HepG2 (cell line): ENCODE data around the gene TCERG1L. TPM values are rescaled to one million over a fixed set of nuclear protein-coding genes. Genes with fewer than 3 reads are reported as not detected.

Source experiments
- ATAC-seq: fragments of 200-7000 bp; cut with Tn5 transposase; 3 replicates; pipeline ENCODE4 v1.9.1; 2020; ENCODE audit warnings: mild to moderate bottlenecking, moderate library complexity
- BruUV-seq: library from RNA; stranded (reverse); fragments of 400-500 nt; replicated peaks from 2 replicates; lab custom pipeline; 2021; lab: Mats Ljungman, UMichigan
- CTCF ChIA-PET: fragments of 300-600 bp; formaldehyde crosslinking; extraction: SDS; loops from one replicate; lab custom pipeline; 2021; ENCODE audit warnings: low total read pairs, inconsistent platforms, low intra/inter-chr PET ratio; lab: Yijun Ruan, JAX
- POLR2A ChIA-PET: fragments of 350-600 bp; sonication (Branson Sonifier 250); formaldehyde crosslinking; loops from one replicate; lab custom pipeline; 2020; ENCODE audit warnings: antibody characterized with exemption, inconsistent platforms; lab: Yijun Ruan, JAX
- DNase-seq: peaks from one replicate; pipeline ENCODE4 v3.0.0-alpha.2; 2015; ENCODE audit warnings: low spot score
- FAIRE-seq: peaks from 3 replicates; lab custom pipeline; 2011; peaks lifted over from hg19 to GRCh38; lab: Jason Lieb, UNC
- H2AFZ ChIP-seq: one replicate; pipeline ENCODE4 v1.6.1; 2011; ENCODE audit warnings: low read length, inconsistent platforms
- H3K27ac ChIP-seq: fragments of 300-600 bp; 3 replicates; pipeline ENCODE4 v1.8.0; 2011; ENCODE audit warnings: mixed run types, mild to moderate bottlenecking, mixed read lengths, low read length, inconsistent platforms; ENCODE audit not compliant: insufficient read depth; ENCODE audit errors: extremely low read length
- H3K27me3 ChIP-seq, 2 experiments: fragments of 200-600 bp in 1 of 2; 2 replicates in 1 of 2; 3 replicates in 1 of 2; pipeline versions ENCODE4 v1.6.0 to v1.8.0; 2011; ENCODE audit warnings: low read length in 2 of 2, mild to moderate bottlenecking in 2 of 2, moderate library complexity in 2 of 2, inconsistent platforms in 1 of 2; ENCODE audit not compliant: insufficient read depth in 2 of 2, control insufficient read depth in 1 of 2
- H3K36me3 ChIP-seq, 2 experiments: fragments of 200-600 bp in 1 of 2; replicated peaks in 1 of 2; 2 replicates in 1 of 2; 3 replicates in 1 of 2; pipeline versions ENCODE4 v1.5.1 to v1.8.0; 2011; ENCODE audit warnings: low read length in 2 of 2, inconsistent platforms in 1 of 2; ENCODE audit not compliant: insufficient read depth in 2 of 2, control insufficient read depth in 1 of 2
- H3K4me1 ChIP-seq: 2 replicates; pipeline ENCODE4 v1.5.1; 2012; ENCODE audit warnings: low read length, inconsistent platforms; ENCODE audit not compliant: insufficient read depth
- H3K4me2 ChIP-seq: 2 replicates; pipeline ENCODE4 v1.6.0; 2011; ENCODE audit warnings: low read depth, low read length, inconsistent platforms
- H3K4me3 ChIP-seq, 3 experiments: fragments of 200-600 bp in 1 of 3; sonication (generic), shearing (Covaris generic) in 1 of 3; replicated peaks in 1 of 3; 2 replicates each; pipeline ENCODE4 v1.5.1; 2011 to 2016; ENCODE audit warnings: low read length in 3 of 3, inconsistent platforms in 2 of 3, low read depth in 2 of 3, mild to moderate bottlenecking in 2 of 3, control low read depth in 1 of 3, mixed read lengths in 1 of 3; ENCODE audit not compliant: insufficient read depth in 1 of 3
- H3K79me2 ChIP-seq: one replicate; pipeline ENCODE4 v1.6.1; 2011; ENCODE audit warnings: low read length, inconsistent platforms; ENCODE audit not compliant: insufficient read depth
- H3K9ac ChIP-seq: 2 replicates; pipeline ENCODE4 v1.6.0; 2011; ENCODE audit warnings: mild to moderate bottlenecking, low read depth, low read length, inconsistent platforms; ENCODE audit not compliant: insufficient read depth
- H3K9me3 ChIP-seq: 2 replicates; pipeline ENCODE4 v1.5.1; 2012; ENCODE audit warnings: mild to moderate bottlenecking, low read length
- H4K20me1 ChIP-seq: 2 replicates; pipeline ENCODE4 v1.6.0; 2011; ENCODE audit warnings: inconsistent platforms, mild to moderate bottlenecking, low read length, moderate library complexity; ENCODE audit not compliant: insufficient read depth
- ARID5B ChIP-seq: IDR thresholded peaks from 2 replicates; pipeline ENCODE4 v1.4.0; 2020; ENCODE audit warnings: mild to moderate bottlenecking, missing genetic modification reagents
- GRHL1 ChIP-seq: sonication (generic); formaldehyde crosslinking; conservative IDR thresholded peaks from 2 replicates; pipeline ENCODE4 v1.8.0; 2022; ENCODE audit warnings: missing genetic modification reagents
- RFX1 ChIP-seq: fragments of 450-650 bp; IDR thresholded peaks from 2 replicates; pipeline ENCODE4 v1.6.1; 2017
- STAT6 ChIP-seq: sonication (generic); formaldehyde crosslinking; IDR thresholded peaks from 2 replicates; pipeline ENCODE4 v1.4.0; 2020; ENCODE audit warnings: missing genetic modification reagents, mild to moderate bottlenecking, borderline replicate concordance
- ZBTB26 ChIP-seq: IDR thresholded peaks from 2 replicates; pipeline ENCODE4 v1.6.1; 2016; ENCODE audit warnings: missing compliant biosample characterization, missing genetic modification reagents, borderline replicate concordance
- ZBTB49 ChIP-seq: sonication (generic); formaldehyde crosslinking; IDR thresholded peaks from 2 replicates; pipeline ENCODE4 v1.4.0; 2020; ENCODE audit warnings: missing genetic modification reagents, borderline replicate concordance
- ZKSCAN8 ChIP-seq: IDR thresholded peaks from 2 replicates; pipeline ENCODE4 v1.6.1; 2016; ENCODE audit warnings: borderline replicate concordance, missing genetic modification reagents, missing compliant biosample characterization
- ZNF24 ChIP-seq: fragments of 450-650 bp; IDR thresholded peaks from 2 replicates; pipeline ENCODE4 v1.6.1; 2017; ENCODE audit warnings: antibody characterized with exemption, mild to moderate bottlenecking
- WGBS: methylation state at CpG from one replicate; pipeline ENCODE4 v1.1.6; 2017; ENCODE audit warnings: low lambda C conversion rate; 5-methylcytosine and 5-hydroxymethylcytosine counted together
- in situ Hi-C: cut with HindIII; loops from 2 replicates; pipeline ENCODE4 v1.10.0; 2017; ENCODE audit warnings: low pct_unique_long_range_greater_than_20kb; ENCODE audit not compliant: extremely low pct_ligation_motif_present
- intact Hi-C: fragments of 100-400 bp; cut with micrococcal nuclease; formaldehyde crosslinking; loops from one replicate; pipeline ENCODE4 v1.10.0; 2022; ENCODE audit not compliant: unreplicated experiment
- polyA plus RNA-seq, 8 experiments: library from polyadenylated mRNA; depleted of rRNA in 3 of 8; stranded (reverse) in 7 of 8; unstranded in 1 of 8; fragments of >200 nt; fragmentation: Illumina TruSeq in 4 of 8; extraction: Trizol in 4 of 8; gene quantifications; 2 replicates each; pipeline versions ENCODE4 v1.2.1 to v1.2.3, GENCODE V29; 2011 to 2016; ENCODE audit warnings: low read depth in 4 of 8, missing spikeins in 1 of 8, mixed read lengths in 1 of 8; ENCODE audit not compliant: insufficient read depth in 1 of 8
- total RNA-seq, 5 experiments: library from RNA; depleted of rRNA; stranded (reverse); fragments of >200 nt; fragmentation: Illumina TruSeq; extraction: Trizol; gene quantifications; 2 replicates each; pipeline ENCODE4 v1.2.3, GENCODE V29; 2016; ENCODE audit warnings: low read depth in 1 of 5

The TCERG1L gene
- total and polyA plus RNA-seq, 2 of the 13 experiments (the other 11 are each of a cell fraction or from before 2014, with no cell fraction given) = not detected

- no peaks in the 10 kb centered on the region for H3K4me1 ChIP-seq
- intact Hi-C loops (no loop called here), in situ Hi-C loops (no loop called here)
- H3K9me3 ChIP-seq = no peaks in the 10 kb centered on the region; the same call in 1 of the 2 replicates
- BruUV-seq = no TSS peak
- no peak overlapping the region for H3K4me2 ChIP-seq
- no peaks in the 10 kb centered on the region for H3K79me2 ChIP-seq
- no peak overlapping the region for H3K4me3 ChIP-seq
- peaks cover 2 to 49% of the 10 kb centered on the region in 2 experiments; a peak in 4 of 5 replicates for H3K27me3 ChIP-seq
- DNase-seq (no peak), ATAC-seq (no peak), FAIRE-seq (no peak)
- 39% methylated on average over 9 of the region's 11 CpGs for WGBS
- ChIA-PET CTCF (no interaction called here), POLR2A (no interaction called here)
- no peaks in the 10 kb centered on the region for H3K36me3 ChIP-seq
- no peak overlapping the region for H2AFZ ChIP-seq
- H3K9ac ChIP-seq = no peak overlapping the region
- H4K20me1 ChIP-seq = no peaks in the 10 kb centered on the region
- H3K27ac ChIP-seq = no peak overlapping the region
- no peak for TF ChIP-seq ZNF24
- no peak for TF ChIP-seq ZBTB49 (CRISPR knock-in tag)
- no peak for TF ChIP-seq RFX1
- no peak for TF ChIP-seq STAT6 (CRISPR knock-in tag)
- TF ChIP-seq GRHL1 (CRISPR knock-in tag) = no peak
- TF ChIP-seq ARID5B = no peak
- TF ChIP-seq ZBTB26 = no peak
- no peak for TF ChIP-seq ZKSCAN8 (CRISPR knock-in tag)
Observed at GRCh38 chr10:131110241-131110783, 201.2 kb downstream of the TCERG1L start.
